Measurements from ENCODE around the gene EIF4G1. TPM values are rescaled to one million over a fixed set of nuclear protein-coding genes. Genes with fewer than 3 reads are reported as not detected.

Gene EIF4G1
- polyA plus RNA-seq, 3 donors = 13.9 to 119 (median 24.2) TPM

DNA sequence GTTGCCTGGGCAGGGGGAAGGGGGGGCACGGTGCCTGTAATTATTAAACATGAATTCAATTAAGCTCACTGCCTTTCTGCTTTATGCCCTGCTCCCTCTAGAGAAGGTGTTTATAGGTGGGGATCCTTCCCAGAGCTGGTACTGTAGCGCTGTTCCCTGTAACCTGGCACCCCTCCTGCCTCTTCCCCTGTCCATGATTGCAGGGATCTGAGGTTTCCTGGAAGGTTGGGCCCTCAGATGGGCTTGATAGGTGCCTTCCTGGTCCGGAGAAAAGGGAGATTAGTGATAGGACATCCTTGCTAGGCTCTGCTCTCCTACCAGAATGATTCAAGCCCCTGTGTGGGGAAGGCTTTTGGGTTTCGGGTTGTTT lies 20.9 kb downstream of the EIF4G1 start:
- peaks cover 50 to 51% of the 10 kb centered on the region in 2 donors for H3K36me3 ChIP-seq (replicated peaks in 1 of 2; ENCODE audit: control insufficient read depth in 1 of 2, insufficient read depth in 2 of 2, low read length in 2 of 2)
- peaks cover 65 to 66% of the 10 kb centered on the region in 2 donors for H3K36me3 Mint-ChIP-seq
- H3K9me3 Mint-ChIP-seq = no peaks in the 10 kb centered on the region
- peak overlapping the region in 2 of 3 experiments; percentile 78 to 84 for H3K4me3 ChIP-seq (replicated peaks in 1 of 3; ENCODE audit: low read depth in 2 of 3, low read length in 3 of 3)
- WGBS (ENCODE audit: insufficient coverage) = 50% methylated on average over 1 of the region's 4 CpGs
- peaks cover 39% of the 10 kb centered on the region for H3K4me1 Mint-ChIP-seq
- peak overlapping the region; percentile 78 to 87 for H3K27ac ChIP-seq (ENCODE audit: low read depth in 1 of 2, low read length in 2 of 2)
- H3K4me2 ChIP-seq (replicated peaks; ENCODE audit: extremely low read depth, low read length, poor library complexity, severe bottlenecking) = peak overlapping the region; percentile 85
- peaks cover 0 to 15% (median 10%) of the 10 kb centered on the region in 3 donors for H3K27me3 Mint-ChIP-seq (ENCODE audit: low read depth in 3 of 3)
- no peak for DNase-seq
- peaks cover 0 to 4% of the 10 kb centered on the region in 2 donors for H3K27me3 ChIP-seq (ENCODE audit: control insufficient read depth in 2 of 2, insufficient read depth in 2 of 2, low read length in 2 of 2)
- H3K27ac Mint-ChIP-seq = peak overlapping the region; percentile 93 to 97 (median 97)
- peak overlapping the region; percentile 78 for H2AFZ ChIP-seq (ENCODE audit: insufficient read depth, low read depth, low read length, poor library complexity, severe bottlenecking)
- peak overlapping the region; percentile 90 to 97 for H3K4me3 Mint-ChIP-seq
- peaks cover 27 to 33% of the 10 kb centered on the region in 2 donors for H3K4me1 ChIP-seq (ENCODE audit: control insufficient read depth in 1 of 2, insufficient read depth in 2 of 2, low read length in 2 of 2)
- intact Hi-C loops (cut with micrococcal nuclease) = no loop called here
- no peaks in the 10 kb centered on the region for H3K9me3 ChIP-seq (replicated peaks in 1 of 2; ENCODE audit: control insufficient read depth in 1 of 2, insufficient read depth in 1 of 2, low read length in 2 of 2)
- TF ChIP-seq CTCF (IDR thresholded peaks at IDR 0.05) = no peak
- peaks cover 50% of the 10 kb centered on the region for H4K20me1 ChIP-seq (ENCODE audit: insufficient read depth, low read length)
- peak overlapping the region; percentile 84 for H3K9ac ChIP-seq (ENCODE audit: insufficient read depth, low read length, poor library complexity, severe bottlenecking)
- peaks cover 22% of the 10 kb centered on the region for H3K79me2 ChIP-seq (ENCODE audit: insufficient read depth, low read length)

- Mint-ChIP-seq H3K9me3 (no peaks in the 10 kb centered on the region), H3K36me3 (peaks cover 60 to 66% of the 10 kb centered on the region in 2 donors), H3K4me3 (peak overlapping the region; percentile 90 to 97), H3K4me1 (peaks cover 45% of the 10 kb centered on the region), H3K27ac (peak overlapping the region; percentile 93 to 97 (median 97)), H3K27me3 (ENCODE audit: low read depth in 3 of 3) (peaks cover 0 to 16% (median 10%) of the 10 kb centered on the region in 3 donors)
- H3K27me3 ChIP-seq (ENCODE audit: control insufficient read depth in 2 of 2, insufficient read depth in 2 of 2, low read length in 2 of 2) = peaks cover 0 to 4% of the 10 kb centered on the region in 2 donors
- peak overlapping the region; percentile 85 for H3K4me2 ChIP-seq (replicated peaks; ENCODE audit: extremely low read depth, low read length, poor library complexity, severe bottlenecking)
- WGBS (ENCODE audit: insufficient coverage) = under 1% methylated on average over 69 of the region's 77 CpGs
- peaks cover 45 to 46% of the 10 kb centered on the region in 2 donors for H3K36me3 ChIP-seq (replicated peaks in 1 of 2; ENCODE audit: control insufficient read depth in 1 of 2, insufficient read depth in 2 of 2, low read length in 2 of 2)
- no peak for TF ChIP-seq CTCF (IDR thresholded peaks at IDR 0.05)
- peak; percentile 73 to 83 (median 83) for DNase-seq
- H3K9me3 ChIP-seq (replicated peaks in 1 of 2; ENCODE audit: control insufficient read depth in 1 of 2, insufficient read depth in 1 of 2, low read length in 2 of 2) = no peaks in the 10 kb centered on the region
- H3K27ac ChIP-seq (ENCODE audit: low read depth in 1 of 2, low read length in 2 of 2) = peak overlapping the region; percentile 78 to 87
- H3K4me1 ChIP-seq (ENCODE audit: control insufficient read depth in 1 of 2, insufficient read depth in 2 of 2, low read length in 2 of 2) = peaks cover 33 to 40% of the 10 kb centered on the region in 2 donors
- peak overlapping the region; percentile 78 for H2AFZ ChIP-seq (ENCODE audit: insufficient read depth, low read depth, low read length, poor library complexity, severe bottlenecking)
- H3K4me3 ChIP-seq (replicated peaks in 1 of 3; ENCODE audit: low read depth in 2 of 3, low read length in 3 of 3) = peak overlapping the region; percentile 75 to 84 (median 78)
- H3K9ac ChIP-seq (ENCODE audit: insufficient read depth, low read length, poor library complexity, severe bottlenecking) = peak overlapping the region; percentile 84
- intact Hi-C loops (cut with micrococcal nuclease) = no loop called here
- peaks cover 22% of the 10 kb centered on the region for H3K79me2 ChIP-seq (ENCODE audit: insufficient read depth, low read length)
- H4K20me1 ChIP-seq (ENCODE audit: insufficient read depth, low read length) = peaks cover 56% of the 10 kb centered on the region
Measured at GRCh38 chr3:184335661-184336546, 21.5 kb downstream of the EIF4G1 start.

Data from CD14-positive monocyte (primary cell).